Measurements from ENCODE around the gene ARL13B.

ARL13B gene

DNA sequence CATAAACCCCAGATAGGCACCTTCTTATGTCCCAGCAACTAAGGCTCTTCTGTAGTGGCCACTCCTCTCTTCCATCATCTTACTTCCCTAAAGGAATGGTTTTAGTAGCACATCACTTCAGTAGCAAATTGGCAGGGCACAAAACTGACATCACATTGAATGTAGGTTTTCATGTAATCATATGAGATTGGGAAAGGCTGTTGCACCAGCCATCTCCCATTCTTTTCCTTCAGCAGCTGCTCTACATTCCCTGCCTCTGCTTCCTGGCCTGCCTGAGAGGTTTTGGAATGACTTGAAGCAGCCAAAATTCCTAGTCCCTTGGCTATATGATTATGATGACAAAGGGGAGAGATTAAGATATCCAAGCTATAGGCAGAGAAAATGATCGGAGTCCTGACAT lies 119.4 kb downstream of the ARL13B start:
- Histone ChIP-seq H3F3A (ENCODE audit: control insufficient read depth, insufficient read depth) (no peaks in the 10 kb centered on the region), H4K20me1 (ENCODE audit: control insufficient read depth, insufficient read depth, low read depth, low read length) (no peaks in the 10 kb centered on the region), H3K27ac (ENCODE audit: low read depth, low read length) (no peak overlapping the region), H3K4me3 (ENCODE audit: low read length) (no peak overlapping the region), H3K4me1 (ENCODE audit: control insufficient read depth, low read length) (no peaks in the 10 kb centered on the region), H3K9me3 (ENCODE audit: control insufficient read depth, insufficient read depth, low read length) (no peaks in the 10 kb centered on the region), H3K27me3 (ENCODE audit: control insufficient read depth, low read length) (no peaks in the 10 kb centered on the region), H3K9me2 (replicated peaks; ENCODE audit: control insufficient read depth, low read length) (no peaks in the 10 kb centered on the region), H3K79me2 (ENCODE audit: control insufficient read depth, low read length) (no peaks in the 10 kb centered on the region), H3K4me2 (ENCODE audit: low read length) (no peak overlapping the region), H3K36me3 (ENCODE audit: control insufficient read depth, low read length) (peaks cover 22% of the 10 kb centered on the region)
- TF ChIP-seq, protein P1, sequence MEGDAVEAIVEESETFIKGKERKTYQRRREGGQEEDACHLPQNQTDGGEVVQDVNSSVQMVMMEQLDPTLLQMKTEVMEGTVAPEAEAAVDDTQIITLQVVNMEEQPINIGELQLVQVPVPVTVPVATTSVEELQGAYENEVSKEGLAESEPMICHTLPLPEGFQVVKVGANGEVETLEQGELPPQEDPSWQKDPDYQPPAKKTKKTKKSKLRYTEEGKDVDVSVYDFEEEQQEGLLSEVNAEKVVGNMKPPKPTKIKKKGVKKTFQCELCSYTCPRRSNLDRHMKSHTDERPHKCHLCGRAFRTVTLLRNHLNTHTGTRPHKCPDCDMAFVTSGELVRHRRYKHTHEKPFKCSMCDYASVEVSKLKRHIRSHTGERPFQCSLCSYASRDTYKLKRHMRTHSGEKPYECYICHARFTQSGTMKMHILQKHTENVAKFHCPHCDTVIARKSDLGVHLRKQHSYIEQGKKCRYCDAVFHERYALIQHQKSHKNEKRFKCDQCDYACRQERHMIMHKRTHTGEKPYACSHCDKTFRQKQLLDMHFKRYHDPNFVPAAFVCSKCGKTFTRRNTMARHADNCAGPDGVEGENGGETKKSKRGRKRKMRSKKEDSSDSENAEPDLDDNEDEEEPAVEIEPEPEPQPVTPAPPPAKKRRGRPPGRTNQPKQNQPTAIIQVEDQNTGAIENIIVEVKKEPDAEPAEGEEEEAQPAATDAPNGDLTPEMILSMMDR (IDR thresholded peaks at IDR 0.05; ENCODE audit: low read depth, low read length, poor library complexity, severe bottlenecking): no peak
- TF ChIP-seq EZH2phosphoT487 (IDR thresholded peaks at IDR 0.05; ENCODE audit: borderline replicate concordance, low read length): no peak

DNA sequence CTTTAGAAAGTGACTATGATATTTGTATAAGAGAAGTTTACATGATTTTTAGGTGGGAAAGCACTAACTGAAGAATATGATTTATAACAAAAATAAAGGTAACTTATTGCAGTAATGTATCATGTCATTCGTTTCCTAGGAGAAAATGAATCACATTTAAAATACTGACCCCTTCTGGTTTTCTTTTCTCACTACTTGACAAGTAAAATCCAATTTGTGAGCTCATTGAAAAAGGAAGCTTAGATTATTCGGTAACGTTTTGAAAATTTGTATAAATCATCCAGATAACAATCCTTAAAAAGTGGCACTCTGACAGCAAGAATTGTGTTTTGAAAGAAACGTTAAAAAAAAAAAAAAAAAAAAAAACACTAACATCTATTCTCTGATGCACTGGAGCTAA lies 121.9 kb downstream of the ARL13B start:
- no peaks in the 10 kb centered on the region for H3K9me2 ChIP-seq (replicated peaks; ENCODE audit: control insufficient read depth, low read length)
- H3K36me3 ChIP-seq (ENCODE audit: control insufficient read depth, low read length): peaks cover 14% of the 10 kb centered on the region
- no peak for TF ChIP-seq EZH2phosphoT487 (IDR thresholded peaks at IDR 0.05; ENCODE audit: borderline replicate concordance, low read length)
- TF ChIP-seq, protein P1 (IDR thresholded peaks at IDR 0.05; ENCODE audit: low read depth, low read length, poor library complexity, severe bottlenecking): peak; percentile 24
- no peak overlapping the region for H3K27ac ChIP-seq (ENCODE audit: low read depth, low read length)
- H3K4me2 ChIP-seq (ENCODE audit: low read length): no peak overlapping the region
- no peak overlapping the region for H3K4me3 ChIP-seq (ENCODE audit: low read length)
- no peaks in the 10 kb centered on the region for H3K79me2 ChIP-seq (ENCODE audit: control insufficient read depth, low read length)
- H3K9me3 ChIP-seq (ENCODE audit: control insufficient read depth, insufficient read depth, low read length): no peaks in the 10 kb centered on the region
- no peaks in the 10 kb centered on the region for H3K27me3 ChIP-seq (ENCODE audit: control insufficient read depth, low read length)
- H4K20me1 ChIP-seq (ENCODE audit: control insufficient read depth, insufficient read depth, low read depth, low read length): no peaks in the 10 kb centered on the region
- H3F3A ChIP-seq (ENCODE audit: control insufficient read depth, insufficient read depth): no peaks in the 10 kb centered on the region
- no peaks in the 10 kb centered on the region for H3K4me1 ChIP-seq (ENCODE audit: control insufficient read depth, low read length)

Measured in DOHH2 (cell line).